Breast epithelium (tissue), 3 donors: ENCODE data around the gene SLF2.

Experiments
- POLR2A ChIP-seq: fragments of 450-650 bp; IDR thresholded peaks from one replicate; pipeline ENCODE4 v1.6.1; 2016; ENCODE audit warnings: antibody characterized with exemption, mild to moderate bottlenecking, moderate library complexity
- TF ChIP-seq, protein P1 (sequence below), 3 donors: fragments of 450-650 bp; IDR thresholded peaks; one replicate each; pipeline ENCODE4 v1.5.1; 2016 to 2017; ENCODE audit warnings: antibody characterized with exemption in 3 of 3, mild to moderate bottlenecking in 3 of 3, moderate library complexity in 3 of 3

DNA sequence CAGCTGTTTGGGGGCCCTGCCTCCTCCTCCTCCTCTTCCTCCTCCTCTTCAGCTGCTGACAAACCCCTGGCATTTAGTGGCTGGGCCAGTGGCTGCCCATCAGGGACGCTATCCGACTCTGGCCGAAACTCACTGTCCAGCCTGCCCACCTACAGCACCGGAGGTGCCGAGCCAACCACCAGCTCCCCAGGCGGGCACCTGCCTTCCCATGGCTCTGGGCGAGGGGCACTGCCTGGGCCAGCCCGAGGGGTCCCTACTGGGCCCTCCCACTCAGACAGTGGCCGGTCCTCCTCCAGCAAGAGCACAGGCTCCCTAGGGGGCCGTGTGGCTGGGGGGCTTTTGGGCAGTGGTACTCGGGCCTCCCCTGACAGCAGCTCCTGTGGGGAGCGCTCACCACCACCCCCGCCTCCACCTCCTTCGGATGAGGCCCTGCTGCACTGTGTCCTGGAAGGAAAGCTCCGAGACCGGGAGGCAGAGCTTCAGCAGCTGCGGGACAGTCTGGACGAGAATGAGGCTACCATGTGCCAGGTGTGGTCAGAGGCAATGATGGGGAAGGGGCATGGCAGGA is 91.0 kb downstream of the SLF2 start:
- TF ChIP-seq, protein P1, sequence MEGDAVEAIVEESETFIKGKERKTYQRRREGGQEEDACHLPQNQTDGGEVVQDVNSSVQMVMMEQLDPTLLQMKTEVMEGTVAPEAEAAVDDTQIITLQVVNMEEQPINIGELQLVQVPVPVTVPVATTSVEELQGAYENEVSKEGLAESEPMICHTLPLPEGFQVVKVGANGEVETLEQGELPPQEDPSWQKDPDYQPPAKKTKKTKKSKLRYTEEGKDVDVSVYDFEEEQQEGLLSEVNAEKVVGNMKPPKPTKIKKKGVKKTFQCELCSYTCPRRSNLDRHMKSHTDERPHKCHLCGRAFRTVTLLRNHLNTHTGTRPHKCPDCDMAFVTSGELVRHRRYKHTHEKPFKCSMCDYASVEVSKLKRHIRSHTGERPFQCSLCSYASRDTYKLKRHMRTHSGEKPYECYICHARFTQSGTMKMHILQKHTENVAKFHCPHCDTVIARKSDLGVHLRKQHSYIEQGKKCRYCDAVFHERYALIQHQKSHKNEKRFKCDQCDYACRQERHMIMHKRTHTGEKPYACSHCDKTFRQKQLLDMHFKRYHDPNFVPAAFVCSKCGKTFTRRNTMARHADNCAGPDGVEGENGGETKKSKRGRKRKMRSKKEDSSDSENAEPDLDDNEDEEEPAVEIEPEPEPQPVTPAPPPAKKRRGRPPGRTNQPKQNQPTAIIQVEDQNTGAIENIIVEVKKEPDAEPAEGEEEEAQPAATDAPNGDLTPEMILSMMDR (IDR thresholded peaks at IDR 0.05) = no peak
- no peak for TF ChIP-seq POLR2A
